OCI-LY1 (cell line): ENCODE results near the gene LRMDA.

Experiments
- H2AFZ ChIP-seq: fragments of 200-600 bp; sonication (generic), shearing (Covaris generic); 2 replicates; pipeline ENCODE4 v1.6.0; 2014; ENCODE audit warnings: antibody characterized with exemption, mild to moderate bottlenecking, low read length
- H3F3A ChIP-seq: fragments of 200-600 bp; sonication (generic), shearing (Covaris generic); 2 replicates; pipeline ENCODE4 v1.6.0; 2014; ENCODE audit warnings: mild to moderate bottlenecking, antibody characterized with exemption, low read length, moderate library complexity; ENCODE audit not compliant: insufficient read depth
- H3K27ac ChIP-seq: fragments of 200-600 bp; sonication (generic); 2 replicates; pipeline ENCODE4 v1.5.1; 2014; ENCODE audit warnings: low read length, mixed run types, mild to moderate bottlenecking, low read depth; ENCODE audit not compliant: poor library complexity, severe bottlenecking
- H3K27me3 ChIP-seq: fragments of 200-600 bp; sonication (generic); 2 replicates; pipeline ENCODE4 v1.6.0; 2014; ENCODE audit warnings: antibody characterized with exemption, mild to moderate bottlenecking, low read length, moderate library complexity; ENCODE audit not compliant: insufficient read depth
- H3K36me3 ChIP-seq: fragments of 200-600 bp; sonication (generic); 2 replicates; pipeline ENCODE4 v1.6.1; 2014; ENCODE audit warnings: mild to moderate bottlenecking, antibody characterized with exemption, low read length, moderate library complexity, mixed read lengths; ENCODE audit not compliant: insufficient read depth
- H3K4me1 ChIP-seq: fragments of 200-600 bp; sonication (generic); 2 replicates; pipeline ENCODE4 v1.5.1; 2014; ENCODE audit warnings: mild to moderate bottlenecking, low read length, moderate library complexity; ENCODE audit not compliant: insufficient read depth, severe bottlenecking
- H3K4me2 ChIP-seq: fragments of 200-600 bp; sonication (generic), shearing (Covaris generic); 2 replicates; pipeline ENCODE4 v1.6.1; 2014; ENCODE audit warnings: low read length
- H3K4me3 ChIP-seq: fragments of 200-600 bp; sonication (generic); 2 replicates; pipeline ENCODE4 v1.5.1; 2014; ENCODE audit warnings: low read length, low read depth, mild to moderate bottlenecking, mixed read lengths; ENCODE audit not compliant: poor library complexity, severe bottlenecking
- H3K79me2 ChIP-seq: fragments of 200-600 bp; shearing (Covaris generic); 2 replicates; pipeline ENCODE4 v1.6.1; 2016; ENCODE audit warnings: mixed run types, low read length, mixed read lengths; ENCODE audit not compliant: insufficient read depth
- H3K9ac ChIP-seq: fragments of 200-600 bp; sonication (generic), shearing (Covaris generic); 2 replicates; pipeline ENCODE4 v1.6.1; 2014; ENCODE audit warnings: mild to moderate bottlenecking, low read length, mixed read lengths
- H3K9me2 ChIP-seq: fragments of 200-600 bp; sonication (generic), shearing (Covaris generic); 2 replicates; pipeline ENCODE4 v1.6.1; 2014; ENCODE audit warnings: low read depth, mild to moderate bottlenecking, low read length, mixed read lengths
- H3K9me3 ChIP-seq: fragments of 200-600 bp; shearing (Covaris generic); 2 replicates; pipeline ENCODE4 v1.6.1; 2014; ENCODE audit warnings: low read length, mixed read lengths
- H4K20me1 ChIP-seq: fragments of 200-600 bp; sonication (generic), shearing (Covaris generic); 2 replicates; pipeline ENCODE4 v1.6.0; 2016; ENCODE audit warnings: mild to moderate bottlenecking, low read length; ENCODE audit not compliant: insufficient read depth
- EZH2 ChIP-seq: fragments of 200-600 bp; sonication (generic), shearing (Covaris generic); IDR thresholded peaks from 2 replicates; pipeline ENCODE4 v1.8.0; 2017; ENCODE audit warnings: borderline replicate concordance, mixed run types, mild to moderate bottlenecking, antibody characterized with exemption, low read length, moderate library complexity, mixed read lengths
- TF ChIP-seq, protein P1 (sequence below): fragments of 200-600 bp; sonication (generic), shearing (Covaris generic); IDR thresholded peaks from 2 replicates; pipeline ENCODE4 v1.5.1; 2017; ENCODE audit warnings: mild to moderate bottlenecking, antibody characterized with exemption, low read length, moderate library complexity, mixed read lengths

LRMDA gene

DNA sequence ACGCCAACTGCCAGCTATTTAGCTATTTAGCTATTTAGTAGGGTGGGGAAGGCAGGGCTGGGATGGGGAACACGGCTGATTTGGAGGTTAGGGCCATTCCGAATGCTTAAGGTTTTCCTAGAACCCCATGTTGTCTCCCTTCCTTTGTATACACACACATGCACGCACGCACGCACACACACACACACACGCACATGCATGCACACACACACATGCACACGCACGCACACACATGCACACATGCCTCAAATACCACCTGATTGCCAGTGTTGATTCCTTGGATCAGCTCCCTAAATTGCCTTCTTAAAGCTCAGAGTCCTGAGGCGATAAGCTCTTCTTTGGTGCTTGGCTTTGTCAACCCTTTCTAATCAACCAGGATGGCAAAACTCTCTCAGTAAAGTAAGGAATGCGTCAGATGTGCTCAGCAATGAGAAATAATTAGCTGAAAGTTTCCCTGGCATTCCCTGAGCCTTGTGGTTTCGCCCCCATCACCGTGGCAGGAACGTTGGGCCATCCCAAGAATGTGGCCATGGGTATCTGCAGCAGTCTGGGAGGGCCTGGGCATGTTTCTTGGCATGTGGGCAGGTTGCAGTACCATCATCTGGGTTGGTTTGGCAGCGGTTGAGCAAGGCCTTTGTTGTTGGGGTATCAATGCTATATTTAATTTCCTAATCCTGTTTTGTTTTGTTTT, 305.6 kb downstream of the LRMDA start:
- TF ChIP-seq, protein P1, sequence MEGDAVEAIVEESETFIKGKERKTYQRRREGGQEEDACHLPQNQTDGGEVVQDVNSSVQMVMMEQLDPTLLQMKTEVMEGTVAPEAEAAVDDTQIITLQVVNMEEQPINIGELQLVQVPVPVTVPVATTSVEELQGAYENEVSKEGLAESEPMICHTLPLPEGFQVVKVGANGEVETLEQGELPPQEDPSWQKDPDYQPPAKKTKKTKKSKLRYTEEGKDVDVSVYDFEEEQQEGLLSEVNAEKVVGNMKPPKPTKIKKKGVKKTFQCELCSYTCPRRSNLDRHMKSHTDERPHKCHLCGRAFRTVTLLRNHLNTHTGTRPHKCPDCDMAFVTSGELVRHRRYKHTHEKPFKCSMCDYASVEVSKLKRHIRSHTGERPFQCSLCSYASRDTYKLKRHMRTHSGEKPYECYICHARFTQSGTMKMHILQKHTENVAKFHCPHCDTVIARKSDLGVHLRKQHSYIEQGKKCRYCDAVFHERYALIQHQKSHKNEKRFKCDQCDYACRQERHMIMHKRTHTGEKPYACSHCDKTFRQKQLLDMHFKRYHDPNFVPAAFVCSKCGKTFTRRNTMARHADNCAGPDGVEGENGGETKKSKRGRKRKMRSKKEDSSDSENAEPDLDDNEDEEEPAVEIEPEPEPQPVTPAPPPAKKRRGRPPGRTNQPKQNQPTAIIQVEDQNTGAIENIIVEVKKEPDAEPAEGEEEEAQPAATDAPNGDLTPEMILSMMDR: no peak
- no peak for TF ChIP-seq EZH2
- H3K4me1 ChIP-seq: no peaks in the 10 kb centered on the region

DNA sequence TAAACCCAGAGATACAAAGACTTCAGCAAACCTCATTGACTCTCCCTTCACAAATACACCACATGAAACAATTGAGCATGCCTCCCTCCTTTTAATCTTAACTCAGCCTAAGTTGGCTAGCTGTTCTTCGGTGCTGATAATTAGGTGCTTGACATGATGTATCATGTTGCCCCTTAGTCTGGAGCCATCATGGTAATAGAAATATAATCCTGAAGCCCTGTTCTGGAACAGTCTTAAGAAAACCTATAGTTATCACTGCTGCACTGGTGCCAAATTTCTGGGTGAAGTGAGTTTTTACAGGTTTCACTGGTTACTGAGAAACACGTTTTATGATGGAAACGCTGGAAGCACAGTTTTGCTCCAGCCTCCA, 306.1 kb downstream of the LRMDA start:
- no peaks in the 10 kb centered on the region for H3K9me2 ChIP-seq

More for the DNA sequence above, 305.6 kb downstream of the LRMDA start:
- H4K20me1 ChIP-seq: no peaks in the 10 kb centered on the region
- no peak overlapping the region for H3K9ac ChIP-seq
- no peaks in the 10 kb centered on the region for H3K9me2 ChIP-seq
- no peak overlapping the region for H3K4me2 ChIP-seq
- no peaks in the 10 kb centered on the region for H3K79me2 ChIP-seq
- H3K4me3 ChIP-seq: no peak overlapping the region
- no peaks in the 10 kb centered on the region for H3K9me3 ChIP-seq
- no peaks in the 10 kb centered on the region for H3K27me3 ChIP-seq
- no peaks in the 10 kb centered on the region for H3F3A ChIP-seq
- H3K27ac ChIP-seq: no peak overlapping the region
- no peak overlapping the region for H2AFZ ChIP-seq
- H3K36me3 ChIP-seq: no peaks in the 10 kb centered on the region

DNA sequence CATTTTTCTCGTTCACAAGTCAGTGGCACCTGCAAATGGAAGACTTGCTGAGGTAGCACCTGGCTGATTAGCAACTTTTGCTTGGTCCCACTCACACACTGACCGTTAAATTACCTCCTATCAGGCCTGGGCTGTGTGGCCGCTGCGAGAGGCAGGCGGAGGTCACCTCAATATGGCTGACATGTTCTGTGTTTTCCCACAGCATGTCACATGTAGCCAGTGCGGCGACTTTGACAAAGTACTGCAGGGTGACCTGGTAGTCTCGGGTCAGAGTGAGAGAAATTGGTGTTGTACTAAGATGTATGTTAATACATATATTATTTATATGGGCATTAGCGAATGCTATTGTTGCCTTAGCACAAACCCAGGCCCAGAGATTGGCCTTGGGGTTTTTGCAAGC, 307.5 kb downstream of the LRMDA start:
- H3K9me2 ChIP-seq: no peaks in the 10 kb centered on the region
- H3K4me2 ChIP-seq: no peak overlapping the region
- no peaks in the 10 kb centered on the region for H3K79me2 ChIP-seq
- no peaks in the 10 kb centered on the region for H3F3A ChIP-seq
- no peak overlapping the region for H3K9ac ChIP-seq
- no peak overlapping the region for H2AFZ ChIP-seq
- TF ChIP-seq, protein P1: no peak
- no peak for TF ChIP-seq EZH2
- no peaks in the 10 kb centered on the region for H3K9me3 ChIP-seq
- no peak overlapping the region for H3K4me3 ChIP-seq
- H3K4me1 ChIP-seq: no peaks in the 10 kb centered on the region
- H3K36me3 ChIP-seq: no peaks in the 10 kb centered on the region
- no peaks in the 10 kb centered on the region for H3K27me3 ChIP-seq
- no peak overlapping the region for H3K27ac ChIP-seq
- H4K20me1 ChIP-seq: no peaks in the 10 kb centered on the region

More for the DNA sequence above, 306.1 kb downstream of the LRMDA start:
- Histone ChIP-seq H3K4me1 (no peaks in the 10 kb centered on the region), H3K27ac (no peak overlapping the region), H3K9ac (no peak overlapping the region), H3K36me3 (no peaks in the 10 kb centered on the region), H3K4me3 (no peak overlapping the region), H2AFZ (no peak overlapping the region), H3K9me3 (no peaks in the 10 kb centered on the region), H4K20me1 (no peaks in the 10 kb centered on the region), H3K4me2 (no peak overlapping the region), H3K27me3 (no peaks in the 10 kb centered on the region), H3K79me2 (no peaks in the 10 kb centered on the region), H3F3A (no peaks in the 10 kb centered on the region)
- TF ChIP-seq, protein P1: no peak
- TF ChIP-seq EZH2: no peak
